ENCODE data around the gene KCNAB1.

DNA sequence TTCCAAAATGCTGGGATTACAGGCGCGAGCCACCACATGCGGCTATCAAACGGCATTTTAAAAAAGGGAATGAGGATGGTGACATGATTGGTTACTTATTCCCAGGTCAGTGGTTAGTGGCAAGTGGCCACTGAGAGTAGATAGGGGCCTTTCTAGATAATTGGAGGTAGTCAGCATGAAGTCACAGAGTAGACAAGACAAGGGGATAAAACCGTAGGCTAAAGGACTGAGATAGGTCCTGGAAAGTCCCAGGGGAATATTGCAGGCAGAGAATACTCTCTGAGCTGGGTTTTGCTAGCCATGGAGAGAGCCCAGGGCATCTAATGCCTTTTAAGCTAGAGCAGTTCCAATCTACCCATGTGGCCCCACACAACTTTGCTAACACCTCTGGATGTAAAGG lies 52.2 kb downstream of the KCNAB1 start:
- TF ChIP-seq, protein P1, sequence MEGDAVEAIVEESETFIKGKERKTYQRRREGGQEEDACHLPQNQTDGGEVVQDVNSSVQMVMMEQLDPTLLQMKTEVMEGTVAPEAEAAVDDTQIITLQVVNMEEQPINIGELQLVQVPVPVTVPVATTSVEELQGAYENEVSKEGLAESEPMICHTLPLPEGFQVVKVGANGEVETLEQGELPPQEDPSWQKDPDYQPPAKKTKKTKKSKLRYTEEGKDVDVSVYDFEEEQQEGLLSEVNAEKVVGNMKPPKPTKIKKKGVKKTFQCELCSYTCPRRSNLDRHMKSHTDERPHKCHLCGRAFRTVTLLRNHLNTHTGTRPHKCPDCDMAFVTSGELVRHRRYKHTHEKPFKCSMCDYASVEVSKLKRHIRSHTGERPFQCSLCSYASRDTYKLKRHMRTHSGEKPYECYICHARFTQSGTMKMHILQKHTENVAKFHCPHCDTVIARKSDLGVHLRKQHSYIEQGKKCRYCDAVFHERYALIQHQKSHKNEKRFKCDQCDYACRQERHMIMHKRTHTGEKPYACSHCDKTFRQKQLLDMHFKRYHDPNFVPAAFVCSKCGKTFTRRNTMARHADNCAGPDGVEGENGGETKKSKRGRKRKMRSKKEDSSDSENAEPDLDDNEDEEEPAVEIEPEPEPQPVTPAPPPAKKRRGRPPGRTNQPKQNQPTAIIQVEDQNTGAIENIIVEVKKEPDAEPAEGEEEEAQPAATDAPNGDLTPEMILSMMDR (IDR thresholded peaks at IDR 0.05), result no peak
- TF ChIP-seq POLR2A (IDR thresholded peaks at IDR 0.05) (no peak), EP300 (IDR thresholded peaks at IDR 0.05; ENCODE audit: low read depth) (no peak), POLR2AphosphoS5 (IDR thresholded peaks at IDR 0.05) (no peak)

All from transverse colon (tissue), 4 donors.